Measurements from ENCODE around the gene SERPINB12.

DNA sequence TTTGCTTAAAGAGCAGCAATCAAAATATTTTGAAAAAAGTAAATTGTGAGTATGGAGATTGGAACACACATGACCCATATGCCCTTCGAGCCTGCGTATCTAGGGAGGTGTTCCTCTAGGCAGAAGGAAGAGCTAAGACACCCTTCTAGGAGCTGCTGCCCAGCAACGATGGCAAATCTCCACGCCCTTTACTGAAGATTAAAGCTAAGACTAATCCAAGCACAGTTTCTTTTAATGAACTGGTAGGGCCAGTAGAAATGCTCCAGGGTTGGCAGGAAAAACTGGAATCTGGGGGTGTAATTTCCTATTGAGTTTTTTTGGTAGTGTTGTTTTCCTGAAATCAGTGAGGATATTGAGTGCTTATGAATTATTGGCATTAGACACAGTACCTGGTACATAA is 44.3 kb downstream of the SERPINB12 start:
- no peak for TF ChIP-seq POLR2A (IDR thresholded peaks at IDR 0.05)
- TF ChIP-seq, protein P1, sequence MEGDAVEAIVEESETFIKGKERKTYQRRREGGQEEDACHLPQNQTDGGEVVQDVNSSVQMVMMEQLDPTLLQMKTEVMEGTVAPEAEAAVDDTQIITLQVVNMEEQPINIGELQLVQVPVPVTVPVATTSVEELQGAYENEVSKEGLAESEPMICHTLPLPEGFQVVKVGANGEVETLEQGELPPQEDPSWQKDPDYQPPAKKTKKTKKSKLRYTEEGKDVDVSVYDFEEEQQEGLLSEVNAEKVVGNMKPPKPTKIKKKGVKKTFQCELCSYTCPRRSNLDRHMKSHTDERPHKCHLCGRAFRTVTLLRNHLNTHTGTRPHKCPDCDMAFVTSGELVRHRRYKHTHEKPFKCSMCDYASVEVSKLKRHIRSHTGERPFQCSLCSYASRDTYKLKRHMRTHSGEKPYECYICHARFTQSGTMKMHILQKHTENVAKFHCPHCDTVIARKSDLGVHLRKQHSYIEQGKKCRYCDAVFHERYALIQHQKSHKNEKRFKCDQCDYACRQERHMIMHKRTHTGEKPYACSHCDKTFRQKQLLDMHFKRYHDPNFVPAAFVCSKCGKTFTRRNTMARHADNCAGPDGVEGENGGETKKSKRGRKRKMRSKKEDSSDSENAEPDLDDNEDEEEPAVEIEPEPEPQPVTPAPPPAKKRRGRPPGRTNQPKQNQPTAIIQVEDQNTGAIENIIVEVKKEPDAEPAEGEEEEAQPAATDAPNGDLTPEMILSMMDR (IDR thresholded peaks at IDR 0.05), result no peak

Measured in body of pancreas (tissue), 4 donors.